HEK293T (cell line): Measurements from ENCODE around the gene PRR20A.
"Not testable (repeated sequence)": the region's sequence is repeated elsewhere in the genome, so short reads cannot be mapped to it uniquely, and the experiment has no call there.

Experiments
- CTCF ChIA-PET: fragments of 350-600 bp; formaldehyde crosslinking; extraction: SDS; loops from one replicate; lab custom pipeline; 2021; ENCODE audit warnings: antibody characterized with exemption, inconsistent platforms; lab: Yijun Ruan, JAX
- POLR2A ChIA-PET: fragments of 350-600 bp; formaldehyde crosslinking; extraction: SDS; loops from one replicate; lab custom pipeline; 2020; ENCODE audit warnings: antibody characterized with exemption, inconsistent platforms; lab: Yijun Ruan, JAX
- DNase-seq: peaks from one replicate; pipeline ENCODE4 v3.0.0; 2012; ENCODE audit warnings: mixed read lengths; ENCODE audit errors: extremely low spot score
- ARNT ChIP-seq: fragments of 450-650 bp; IDR thresholded peaks from 2 replicates; pipeline ENCODE4 v1.6.1; 2017; ENCODE audit warnings: mild to moderate bottlenecking
- BHLHE40 ChIP-seq: fragments of 450-650 bp; IDR thresholded peaks from 2 replicates; pipeline ENCODE4 v1.6.1; 2016; ENCODE audit warnings: mild to moderate bottlenecking, moderate library complexity, borderline replicate concordance
- CTBP1 ChIP-seq: fragments of 450-650 bp; IDR thresholded peaks from 2 replicates; pipeline ENCODE4 v1.6.1; 2016; ENCODE audit warnings: borderline replicate concordance
- ELF4 ChIP-seq: fragments of 450-650 bp; IDR thresholded peaks from 2 replicates; pipeline ENCODE4 v1.6.1; 2017; ENCODE audit warnings: antibody characterized with exemption
- FOXA1 ChIP-seq: fragments of 450-650 bp; IDR thresholded peaks from 2 replicates; pipeline ENCODE4 v1.6.1; 2016; ENCODE audit warnings: mild to moderate bottlenecking
- FOXK2 ChIP-seq: fragments of 450-650 bp; IDR thresholded peaks from 2 replicates; pipeline ENCODE4 v1.6.1; 2016; ENCODE audit warnings: mild to moderate bottlenecking
- FOXM1 ChIP-seq: fragments of 450-650 bp; IDR thresholded peaks from 2 replicates; pipeline ENCODE4 v1.6.1; 2017; ENCODE audit warnings: mild to moderate bottlenecking, borderline replicate concordance
- HDGF ChIP-seq: fragments of 450-650 bp; IDR thresholded peaks from 2 replicates; pipeline ENCODE4 v1.6.1; 2017; ENCODE audit warnings: antibody characterized with exemption, borderline replicate concordance
- L3MBTL2 ChIP-seq: fragments of 450-650 bp; conservative IDR thresholded peaks from 2 replicates; pipeline ENCODE4 v1.6.1; 2016; ENCODE audit warnings: mild to moderate bottlenecking
- LEF1 ChIP-seq: fragments of 450-650 bp; IDR thresholded peaks from 2 replicates; pipeline ENCODE4 v1.6.1; 2017; ENCODE audit warnings: mild to moderate bottlenecking, borderline replicate concordance
- NFRKB ChIP-seq: fragments of 450-650 bp; IDR thresholded peaks from 2 replicates; pipeline ENCODE4 v1.6.1; 2016; ENCODE audit warnings: mild to moderate bottlenecking, moderate library complexity
- SP1 ChIP-seq: fragments of 450-650 bp; IDR thresholded peaks from 2 replicates; pipeline ENCODE4 v1.6.1; 2017
- SUZ12 ChIP-seq: fragments of 450-650 bp; IDR thresholded peaks from 2 replicates; pipeline ENCODE4 v1.6.1; 2016; ENCODE audit warnings: mild to moderate bottlenecking
- TARDBP ChIP-seq: fragments of 450-650 bp; IDR thresholded peaks from 2 replicates; pipeline ENCODE4 v1.6.1; 2016
- ZNF384 ChIP-seq: fragments of 450-650 bp; IDR thresholded peaks from 2 replicates; pipeline ENCODE4 v1.6.1; 2016
- TF ChIP-seq, protein P1 (sequence below): fragments of 450-650 bp; IDR thresholded peaks from 2 replicates; pipeline ENCODE4 v1.6.1; 2016

Gene PRR20A

DNA sequence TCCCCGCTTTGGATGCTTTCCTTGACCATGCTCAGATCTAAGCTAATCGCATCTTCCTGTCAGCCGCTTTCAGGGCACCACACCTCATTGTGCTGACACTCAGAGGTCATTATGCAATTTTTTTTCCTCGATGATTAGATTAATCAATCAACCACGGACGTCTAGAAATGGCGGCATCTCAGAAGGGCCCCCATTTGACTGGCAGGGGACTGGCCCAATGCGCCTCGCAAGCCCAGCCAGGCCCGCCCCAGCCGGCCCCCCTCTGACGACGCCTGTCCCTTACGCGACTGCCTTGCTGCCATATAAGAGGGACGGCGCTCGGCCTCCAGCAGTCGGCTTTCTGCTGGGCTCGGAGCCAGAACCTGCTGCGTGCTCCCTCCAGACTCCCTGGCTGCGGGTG is 19.6 kb downstream of the PRR20A start, which contains the start of gene PRR20D:
TSS of gene PRR20D (plus strand) at position 301 of the 400 bp plus-strand sequence. CDS start 387 bp downstream, outside the sequence.
- POLR2A ChIA-PET, CTCF ChIA-PET: not testable (repeated sequence)

DNA sequence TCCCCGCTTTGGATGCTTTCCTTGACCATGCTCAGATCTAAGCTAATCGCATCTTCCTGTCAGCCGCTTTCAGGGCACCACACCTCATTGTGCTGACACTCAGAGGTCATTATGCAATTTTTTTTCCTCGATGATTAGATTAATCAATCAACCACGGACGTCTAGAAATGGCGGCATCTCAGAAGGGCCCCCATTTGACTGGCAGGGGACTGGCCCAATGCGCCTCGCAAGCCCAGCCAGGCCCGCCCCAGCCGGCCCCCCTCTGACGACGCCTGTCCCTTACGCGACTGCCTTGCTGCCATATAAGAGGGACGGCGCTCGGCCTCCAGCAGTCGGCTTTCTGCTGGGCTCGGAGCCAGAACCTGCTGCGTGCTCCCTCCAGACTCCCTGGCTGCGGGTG is 26.2 kb downstream of the PRR20A start, which contains the start of gene PRR20E:
TSS of gene PRR20E (plus strand) at position 301 of the 400 bp plus-strand sequence. CDS start 387 bp downstream, outside the sequence.
- CTCF ChIA-PET, POLR2A ChIA-PET, DNase-seq: not testable (repeated sequence)

More for the DNA sequence above, 19.6 kb downstream of the PRR20A start, which contains the start of gene PRR20D:
- DNase-seq = not testable (repeated sequence)

DNA sequence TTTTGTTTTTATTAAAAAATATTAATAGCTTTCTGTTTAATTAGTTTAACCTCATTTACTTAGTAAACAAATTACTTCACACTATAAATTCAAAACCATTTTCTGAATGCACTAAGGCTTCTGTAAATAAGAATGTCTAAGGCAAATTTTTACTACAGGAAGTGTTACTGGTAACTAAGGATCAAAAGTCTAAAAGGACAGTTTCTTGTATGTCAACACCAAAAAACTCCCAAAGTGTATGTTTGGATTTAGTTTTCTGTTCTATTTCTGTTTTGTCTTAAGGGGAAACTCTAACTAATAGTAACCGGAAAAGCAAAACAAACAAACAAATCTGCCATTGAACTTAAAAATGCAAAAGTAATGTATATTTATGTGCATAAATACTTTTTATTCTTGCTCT is 50.9 kb downstream of the PRR20A start:
- CTCF ChIA-PET = no interaction called here
- DNase-seq = no peak
- no peak for TF ChIP-seq FOXM1
- no peak for TF ChIP-seq TARDBP
- TF ChIP-seq ARNT = no peak
- TF ChIP-seq, protein P1, sequence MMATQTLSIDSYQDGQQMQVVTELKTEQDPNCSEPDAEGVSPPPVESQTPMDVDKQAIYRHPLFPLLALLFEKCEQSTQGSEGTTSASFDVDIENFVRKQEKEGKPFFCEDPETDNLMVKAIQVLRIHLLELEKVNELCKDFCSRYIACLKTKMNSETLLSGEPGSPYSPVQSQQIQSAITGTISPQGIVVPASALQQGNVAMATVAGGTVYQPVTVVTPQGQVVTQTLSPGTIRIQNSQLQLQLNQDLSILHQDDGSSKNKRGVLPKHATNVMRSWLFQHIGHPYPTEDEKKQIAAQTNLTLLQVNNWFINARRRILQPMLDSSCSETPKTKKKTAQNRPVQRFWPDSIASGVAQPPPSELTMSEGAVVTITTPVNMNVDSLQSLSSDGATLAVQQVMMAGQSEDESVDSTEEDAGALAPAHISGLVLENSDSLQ = no peak
- no peak for TF ChIP-seq L3MBTL2
- TF ChIP-seq FOXK2 = no peak
- TF ChIP-seq ZNF384 = no peak
- TF ChIP-seq BHLHE40 = no peak
- TF ChIP-seq CTBP1 = no peak
- no peak for TF ChIP-seq NFRKB
- TF ChIP-seq LEF1 = no peak
- no peak for TF ChIP-seq HDGF
- TF ChIP-seq SUZ12 = no peak
- TF ChIP-seq ELF4 = no peak
- no peak for TF ChIP-seq SP1
- TF ChIP-seq FOXA1 = no peak
- POLR2A ChIA-PET = no interaction called here
